Loucy (cell line): ENCODE data around the gene CHM.

ENCODE experiments used
- H2AFZ ChIP-seq: fragments of 200-600 bp; sonication (generic); 2 replicates; pipeline ENCODE4 v1.6.0; 2016; ENCODE audit warnings: antibody characterized with exemption, mild to moderate bottlenecking, low read length, moderate library complexity
- H3F3A ChIP-seq: fragments of 200-600 bp; 2 replicates; pipeline ENCODE4 v1.6.0; 2016; ENCODE audit warnings: antibody characterized with exemption, low read depth, mild to moderate bottlenecking
- H3K27me3 ChIP-seq: fragments of 200-600 bp; sonication (generic); 2 replicates; pipeline ENCODE4 v1.6.1; 2014; ENCODE audit warnings: low read length, mild to moderate bottlenecking; ENCODE audit not compliant: insufficient read depth, poor library complexity, severe bottlenecking
- H3K36me3 ChIP-seq: fragments of 200-600 bp; sonication (generic); 2 replicates; pipeline ENCODE4 v1.6.1; 2016; ENCODE audit warnings: low read length; ENCODE audit not compliant: insufficient read depth
- H3K4me1 ChIP-seq: fragments of 200-600 bp; sonication (generic); 2 replicates; pipeline ENCODE4 v1.5.1; 2014; ENCODE audit warnings: low read length, mild to moderate bottlenecking; ENCODE audit not compliant: insufficient read depth, poor library complexity, severe bottlenecking
- H3K4me2 ChIP-seq: fragments of 200-600 bp; sonication (generic); 2 replicates; pipeline ENCODE4 v1.6.0; 2014; ENCODE audit warnings: antibody characterized with exemption, low read length, low read depth, mild to moderate bottlenecking; ENCODE audit not compliant: poor library complexity, severe bottlenecking
- H3K4me3 ChIP-seq: fragments of 200-600 bp; sonication (generic); 2 replicates; pipeline ENCODE4 v1.5.1; 2014; ENCODE audit warnings: low read length, mild to moderate bottlenecking, mixed read lengths; ENCODE audit not compliant: poor library complexity, severe bottlenecking
- H3K79me2 ChIP-seq: fragments of 200-600 bp; sonication (generic); 2 replicates; pipeline ENCODE4 v1.6.1; 2014; ENCODE audit warnings: low read length; ENCODE audit not compliant: insufficient read depth
- H3K9ac ChIP-seq: fragments of 200-600 bp; sonication (generic); 2 replicates; pipeline ENCODE4 v1.6.0; 2014; ENCODE audit warnings: mild to moderate bottlenecking, low read depth, low read length, moderate library complexity; ENCODE audit not compliant: poor library complexity, severe bottlenecking
- H3K9me2 ChIP-seq: fragments of 200-600 bp; sonication (generic); replicated peaks from 2 replicates; pipeline ENCODE4 v1.6.1; 2016; ENCODE audit warnings: low read depth, low read length, mixed read lengths
- H3K9me3 ChIP-seq: fragments of 200-600 bp; sonication (generic); 2 replicates; pipeline ENCODE4 v1.6.1; 2014; ENCODE audit warnings: mild to moderate bottlenecking, antibody characterized with exemption, low read length, low read depth; ENCODE audit not compliant: insufficient read depth
- H4K20me1 ChIP-seq: fragments of 200-600 bp; sonication (generic); 2 replicates; pipeline ENCODE4 v1.6.0; 2014; ENCODE audit warnings: antibody characterized with exemption, low read length, mild to moderate bottlenecking; ENCODE audit not compliant: insufficient read depth, poor library complexity, severe bottlenecking
- CTCF ChIP-seq: fragments of 200-600 bp; sonication (generic); conservative IDR thresholded peaks from 2 replicates; pipeline ENCODE4 v1.5.1; 2014; ENCODE audit warnings: mild to moderate bottlenecking, antibody characterized with exemption, low read length
- EZH2phosphoT487 ChIP-seq: fragments of 200-600 bp; IDR thresholded peaks from 2 replicates; pipeline ENCODE4 v1.6.1; 2018; ENCODE audit warnings: antibody characterized with exemption, mild to moderate bottlenecking, moderate library complexity, borderline replicate concordance

Gene CHM

GRCh38 chrX:86047174-86047935 lies at the start of gene CHM:
Gene CHM (minus strand): TSS chrX:86047558. CDS start chrX:86047532, 26 bp downstream.
- no peaks in the 10 kb centered on the region for H3K9me2 ChIP-seq
- H3K9me3 ChIP-seq, result no peaks in the 10 kb centered on the region
- H3K79me2 ChIP-seq, result peaks cover 30% of the 10 kb centered on the region
- peak within 1 kb of the TSS; percentile 77 for H3K4me3 ChIP-seq
- H3K27me3 ChIP-seq, result peaks cover 4% of the 10 kb centered on the region
- H3K4me1 ChIP-seq, result peaks cover 5% of the 10 kb centered on the region
- peak within 1 kb of the TSS; percentile 98 for H2AFZ ChIP-seq
- H4K20me1 ChIP-seq, result no peaks in the 10 kb centered on the region
- no peaks in the 10 kb centered on the region for H3F3A ChIP-seq
- peak within 1 kb of the TSS; percentile 74 for H3K4me2 ChIP-seq
- no peaks in the 10 kb centered on the region for H3K36me3 ChIP-seq
- peak within 1 kb of the TSS; percentile 75 for H3K9ac ChIP-seq
- no peak for TF ChIP-seq EZH2phosphoT487
- TF ChIP-seq CTCF, result no peak

- Histone ChIP-seq H3K27me3 (no peaks in the 10 kb centered on the region), H3K36me3 (no peaks in the 10 kb centered on the region), H3K9me3 (no peaks in the 10 kb centered on the region), H3K4me1 (no peaks in the 10 kb centered on the region), H3K9ac (no peak overlapping the region), H2AFZ (no peak overlapping the region), H3K79me2 (no peaks in the 10 kb centered on the region), H3K9me2 (no peaks in the 10 kb centered on the region), H4K20me1 (no peaks in the 10 kb centered on the region), H3K4me2 (no peak overlapping the region), H3K4me3 (no peak overlapping the region), H3F3A (no peaks in the 10 kb centered on the region)
- no peak for TF ChIP-seq EZH2phosphoT487
- no peak for TF ChIP-seq CTCF
Observed at GRCh38 chrX:86078650-86079049, 31.3 kb upstream of the CHM start.

- H3K4me3 ChIP-seq, result no peak overlapping the region
- no peak overlapping the region for H2AFZ ChIP-seq
- no peak overlapping the region for H3K9ac ChIP-seq
- no peaks in the 10 kb centered on the region for H3K27me3 ChIP-seq
- H3K36me3 ChIP-seq, result no peaks in the 10 kb centered on the region
- no peaks in the 10 kb centered on the region for H3K79me2 ChIP-seq
- no peaks in the 10 kb centered on the region for H3K9me3 ChIP-seq
- no peak overlapping the region for H3K4me2 ChIP-seq
- no peaks in the 10 kb centered on the region for H3F3A ChIP-seq
- no peaks in the 10 kb centered on the region for H3K9me2 ChIP-seq
- no peaks in the 10 kb centered on the region for H4K20me1 ChIP-seq
- peak; percentile 19; the same call in 1 of the 2 replicates for TF ChIP-seq CTCF
- TF ChIP-seq EZH2phosphoT487, result no peak
- H3K4me1 ChIP-seq, result no peaks in the 10 kb centered on the region
Observed at GRCh38 chrX:86066998-86067397, 19.6 kb upstream of the CHM start.
